ENCODE results near the gene SH3BP1.

- TF ChIP-seq NR3C1 (IDR thresholded peaks at IDR 0.05) (no peak), CTCF (IDR thresholded peaks at IDR 0.05) (peak; percentile 85), RFX5 (IDR thresholded peaks at IDR 0.05) (no peak), BHLHE40 (IDR thresholded peaks at IDR 0.05; ENCODE audit: low read depth, low read length) (no peak), USF2 (IDR thresholded peaks at IDR 0.05) (no peak)
Measured at GRCh38 chr22:37607010-37607934, 32.2 kb upstream of the SH3BP1 start.
